H1 (cell line): ENCODE results near the gene LYPD6B. TPM values are rescaled to one million over a fixed set of nuclear protein-coding genes. Genes with fewer than 3 reads are reported as not detected.

Source experiments
- CTCF ChIA-PET: fragments of 300-600 bp; sonication (Branson Sonifier 250); formaldehyde crosslinking; loops from one replicate; lab custom pipeline; 2021; ENCODE audit not compliant: partially characterized antibody; lab: Charles Lee
- POLR2A ChIA-PET: fragments of 300-600 bp; sonication (Branson Sonifier 250); formaldehyde crosslinking; loops from one replicate; lab custom pipeline; 2021; ENCODE audit warnings: inconsistent platforms; ENCODE audit not compliant: partially characterized antibody; lab: Charles Lee
- DNase-seq, 2 experiments: peaks; one replicate each; pipeline versions ENCODE4 v3.0.0 to v3.0.0-alpha.2; 2010 to 2022; ENCODE audit warnings: low spot score in 2 of 2, low read depth in 1 of 2, mixed read lengths in 1 of 2
- FAIRE-seq: peaks from 2 replicates; lab custom pipeline; 2011; peaks lifted over from hg19 to GRCh38; lab: Jason Lieb, UNC
- H2AFZ ChIP-seq: 2 replicates; pipeline ENCODE4 v1.8.1; 2012; ENCODE audit warnings: low read length, inconsistent platforms
- H2AK5ac ChIP-seq: 2 replicates; pipeline ENCODE4 v1.6.1; 2013; ENCODE audit warnings: low read depth, low read length
- H2BK120ac ChIP-seq: replicated peaks from 2 replicates; pipeline ENCODE3; 2013; ENCODE audit warnings: low read depth, low read length, inconsistent platforms
- H2BK12ac ChIP-seq: 2 replicates; pipeline ENCODE4 v1.6.1; 2013; ENCODE audit warnings: low read depth, low read length
- H2BK15ac ChIP-seq: 2 replicates; pipeline ENCODE4 v1.6.1; 2013; ENCODE audit warnings: low read length
- H2BK20ac ChIP-seq: 2 replicates; pipeline ENCODE4 v1.6.1; 2013; ENCODE audit warnings: low read length
- H2BK5ac ChIP-seq: 2 replicates; pipeline ENCODE4 v1.6.1; 2013; ENCODE audit warnings: low read depth, low read length
- H3K14ac ChIP-seq: 2 replicates; pipeline ENCODE4 v1.6.1; 2013; ENCODE audit warnings: inconsistent platforms; ENCODE audit not compliant: insufficient read length
- H3K18ac ChIP-seq: 2 replicates; pipeline ENCODE4 v1.6.1; 2013; ENCODE audit warnings: low read length; ENCODE audit errors: extremely low read depth
- H3K23ac ChIP-seq: 2 replicates; pipeline ENCODE4 v1.6.1; 2013; ENCODE audit warnings: inconsistent platforms; ENCODE audit not compliant: insufficient read length
- H3K23me2 ChIP-seq: 2 replicates; pipeline ENCODE4 v1.6.1; 2013; ENCODE audit warnings: low read depth, low read length
- H3K27ac ChIP-seq: 2 replicates; pipeline ENCODE4 v1.6.1; 2011; ENCODE audit warnings: low read depth, low read length, inconsistent platforms
- H3K27me3 ChIP-seq, 4 experiments: replicated peaks in 1 of 4; 1 replicate in 1 of 4; 2 replicates in 3 of 4; pipeline versions ENCODE4 v1.6.1 to v1.8.1; 2011 to 2013; ENCODE audit warnings: low read length in 3 of 4, mild to moderate bottlenecking in 3 of 4, inconsistent platforms in 2 of 4, mixed read lengths in 2 of 4, moderate library complexity in 1 of 4; ENCODE audit not compliant: control insufficient read depth in 3 of 4, insufficient read depth in 3 of 4; ENCODE audit errors: extremely low read depth in 1 of 4
- H3K36me3 ChIP-seq, 4 experiments: 2 replicates each; pipeline versions ENCODE4 v1.6.1 to v1.8.1; 2011 to 2013; ENCODE audit warnings: mild to moderate bottlenecking in 4 of 4, low read length in 3 of 4, moderate library complexity in 2 of 4, control low read depth in 1 of 4, inconsistent platforms in 1 of 4; ENCODE audit not compliant: insufficient read depth in 4 of 4, control insufficient read depth in 2 of 4
- H3K4ac ChIP-seq: replicated peaks from 2 replicates; pipeline ENCODE3; 2013; ENCODE audit warnings: low read length, low read depth, mixed read lengths, inconsistent platforms; ENCODE audit not compliant: insufficient read length
- H3K4me1 ChIP-seq, 4 experiments: replicated peaks in 1 of 4; 1 replicate in 1 of 4; 2 replicates in 3 of 4; pipeline versions ENCODE4 v1.6.1 to v1.8.1; 2011 to 2013; ENCODE audit warnings: low read length in 3 of 4, inconsistent platforms in 2 of 4, mixed read lengths in 1 of 4; ENCODE audit not compliant: insufficient read depth in 4 of 4, control insufficient read depth in 3 of 4
- H3K4me2 ChIP-seq, 2 experiments: 2 replicates each; pipeline versions ENCODE4 v1.6.1 to v1.8.1; 2011 to 2013; ENCODE audit warnings: low read depth in 2 of 2, low read length in 2 of 2, control low read depth in 1 of 2, inconsistent platforms in 1 of 2, mild to moderate bottlenecking in 1 of 2; ENCODE audit not compliant: insufficient read depth in 1 of 2
- H3K4me3 ChIP-seq, 4 experiments: fragments of 200-600, 300-600 bp in 1 of 4; sonication (generic), shearing (Covaris generic), sonication (Bioruptor Twin) in 1 of 4; 2 replicates each; pipeline versions ENCODE4 v1.5.1 to v1.8.1; 2011 to 2016; ENCODE audit warnings: low read length in 4 of 4, low read depth in 3 of 4, control low read depth in 2 of 4, inconsistent platforms in 2 of 4, mild to moderate bottlenecking in 2 of 4, mixed read lengths in 1 of 4, moderate library complexity in 1 of 4; ENCODE audit not compliant: insufficient read depth in 2 of 4; ENCODE audit errors: extremely low read depth in 1 of 4
- H3K56ac ChIP-seq: replicated peaks from 2 replicates; pipeline ENCODE3; 2013; ENCODE audit warnings: low read depth, mild to moderate bottlenecking, mixed read lengths, low read length, inconsistent platforms; ENCODE audit not compliant: insufficient read length
- H3K79me1 ChIP-seq: 2 replicates; pipeline ENCODE4 v1.6.1; 2013; ENCODE audit warnings: low read depth, low read length, control low read depth
- H3K79me2 ChIP-seq, 2 experiments: 2 replicates each; pipeline versions ENCODE4 v1.6.1 to v1.8.1; 2012 to 2013; ENCODE audit warnings: low read length in 2 of 2, mild to moderate bottlenecking in 2 of 2, inconsistent platforms in 1 of 2; ENCODE audit not compliant: insufficient read depth in 2 of 2, control insufficient read depth in 1 of 2
- H3K9ac ChIP-seq, 4 experiments: replicated peaks in 1 of 4; 1 replicate in 1 of 4; 2 replicates in 3 of 4; pipeline versions ENCODE4 v1.6.1 to v1.8.1; 2011 to 2013; ENCODE audit warnings: low read depth in 3 of 4, low read length in 3 of 4, control low read depth in 2 of 4, mild to moderate bottlenecking in 2 of 4, moderate library complexity in 2 of 4, inconsistent platforms in 1 of 4; ENCODE audit errors: extremely low read depth in 1 of 4
- H3K9me3 ChIP-seq, 2 experiments: 2 replicates each; pipeline versions ENCODE4 v1.6.1 to v1.8.1; 2012 to 2013; ENCODE audit warnings: mild to moderate bottlenecking in 2 of 2, moderate library complexity in 2 of 2, control low read depth in 1 of 2, inconsistent platforms in 1 of 2, low read depth in 1 of 2, low read length in 1 of 2, mixed read lengths in 1 of 2; ENCODE audit not compliant: insufficient read depth in 2 of 2
- H4K20me1 ChIP-seq, 2 experiments: replicated peaks in 1 of 2; 2 replicates each; pipeline versions ENCODE3 to v1.8.1; 2011 to 2013; ENCODE audit warnings: inconsistent platforms in 2 of 2, low read length in 2 of 2, mild to moderate bottlenecking in 1 of 2; ENCODE audit not compliant: insufficient read depth in 2 of 2, control insufficient read depth in 1 of 2
- H4K5ac ChIP-seq: 2 replicates; pipeline ENCODE4 v1.6.1; 2013; ENCODE audit warnings: low read length, low read depth, mixed read lengths, inconsistent platforms; ENCODE audit not compliant: insufficient read length
- H4K8ac ChIP-seq: 2 replicates; pipeline ENCODE4 v1.8.0; 2013; ENCODE audit warnings: mild to moderate bottlenecking, moderate library complexity, low read length, inconsistent platforms; ENCODE audit not compliant: insufficient read depth; ENCODE audit errors: extremely low read depth
- H4K91ac ChIP-seq: replicated peaks from 2 replicates; pipeline ENCODE3; 2013; ENCODE audit warnings: low read length, mixed read lengths, inconsistent platforms; ENCODE audit not compliant: insufficient read length
- BCL11A ChIP-seq, 2 experiments: IDR thresholded peaks; one replicate each; pipeline ENCODE4 v1.6.1; 2011; ENCODE audit warnings: low read depth in 2 of 2, low read length in 2 of 2, mild to moderate bottlenecking in 2 of 2
- FOSL1 ChIP-seq: IDR thresholded peaks from 2 replicates; pipeline ENCODE4 v1.6.1; 2011; ENCODE audit warnings: mild to moderate bottlenecking, low read depth, low read length, moderate library complexity; ENCODE audit not compliant: insufficient read depth
- KDM5A ChIP-seq: fragments of 200-600 bp; IDR thresholded peaks from 2 replicates; pipeline ENCODE4 v1.7.1; 2012; ENCODE audit warnings: mild to moderate bottlenecking, low read length, inconsistent platforms, mixed read lengths
- PHF8 ChIP-seq: fragments of 200-600 bp; sonication (generic); conservative IDR thresholded peaks from 2 replicates; pipeline ENCODE4 v1.7.1; 2012; ENCODE audit warnings: low read depth, mild to moderate bottlenecking, inconsistent platforms, low read length, moderate library complexity
- RBBP5 ChIP-seq: IDR thresholded peaks from 2 replicates; pipeline ENCODE4 v1.7.1; 2012; ENCODE audit warnings: low read depth, mild to moderate bottlenecking, inconsistent platforms, low read length, moderate library complexity, borderline replicate concordance
- RFX5 ChIP-seq: IDR thresholded peaks from 2 replicates; pipeline ENCODE4 v1.6.1; 2011; ENCODE audit warnings: low read depth, low read length, improper control_type of control experiment, borderline replicate concordance
- TBP ChIP-seq: IDR thresholded peaks from 2 replicates; pipeline ENCODE4 v1.6.1; 2011; ENCODE audit warnings: low read depth, low read length, improper control_type of control experiment
- WGBS, 2 experiments: shearing (Covaris generic) in 1 of 2; methylation state at CpG; one replicate each; pipeline versions ENCODE4 v1.1.6 to v1.1.7; 2013 to 2015; ENCODE audit warnings: low lambda C conversion rate in 2 of 2, mixed read lengths in 2 of 2, inconsistent platforms in 1 of 2, low coverage in 1 of 2, missing lambda C conversion rate in 1 of 2; ENCODE audit not compliant: insufficient replicate concordance in 2 of 2, insufficient coverage in 1 of 2, insufficient read length in 1 of 2; ENCODE audit errors: extremely low coverage in 1 of 2, missing lambda C conversion rate in 1 of 2; 5-methylcytosine and 5-hydroxymethylcytosine counted together
- polyA plus RNA-seq, 7 experiments: library from polyadenylated mRNA; depleted of rRNA in 3 of 7; stranded (reverse) in 5 of 7; unstranded in 2 of 7; fragments of >200 nt in 5 of 7; fragments of 200-250 nt in 2 of 7; gene quantifications; 1 replicate in 5 of 7; 2 replicates in 1 of 7; 4 replicates in 1 of 7; pipeline versions ENCODE4 v1.2.1 to v1.2.3, GENCODE V29; 2011 to 2013; ENCODE audit warnings: missing spikeins in 2 of 7, mixed read lengths in 2 of 7
- total RNA-seq: library from RNA; stranded (reverse); fragmentation: NEBNext Ultra II Directional; extraction: Animal tissue kit (Norgen Biotek cat#: 25700); gene quantifications from 2 replicates; pipeline ENCODE4 v1.2.1, GENCODE V29; 2021

Gene LYPD6B
- total and polyA plus RNA-seq, 2 of the 8 experiments (the other 6 are each of a cell fraction or from before 2014, with no cell fraction given) = 2.2 to 3.5 TPM

DNA sequence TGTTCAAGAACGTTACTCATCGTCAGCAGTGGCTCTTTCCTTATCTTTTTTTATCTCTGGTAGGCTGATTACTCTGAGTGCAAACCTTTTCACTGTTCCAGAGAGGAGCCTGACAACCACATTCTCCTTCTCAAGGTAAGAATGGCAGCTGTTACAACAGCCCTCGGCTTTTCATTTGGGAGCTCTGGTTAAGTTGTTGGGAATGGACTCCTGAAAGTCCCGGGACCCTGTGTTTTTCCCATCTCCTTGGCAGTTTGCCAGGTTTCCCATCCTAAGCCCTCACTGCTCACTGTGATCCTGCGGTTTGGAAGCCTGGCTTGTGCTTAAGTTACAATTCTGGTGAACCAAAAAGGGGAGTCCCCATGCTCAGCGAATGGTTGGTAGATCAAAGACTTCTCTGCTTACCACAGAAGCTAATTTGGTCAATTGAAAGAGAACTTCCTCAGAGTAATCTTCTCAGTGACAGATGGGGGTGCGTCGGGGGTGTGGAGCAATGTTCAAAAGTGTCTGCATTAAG is 122.3 kb downstream of the LYPD6B start:
- Histone ChIP-seq H3K18ac (no peak overlapping the region), H2BK15ac (0 out of 2 replicates have a peak overlapping the region, but pooled peaks have one; percentile 40), H2BK12ac (no peak overlapping the region), H3K23ac (no peak overlapping the region), H3K27me3 (no peaks in the 10 kb centered on the region), H4K20me1 (no peaks in the 10 kb centered on the region), H3K4me1 (peaks cover 0 to 9% (median 0%) of the 10 kb centered on the region in 4 experiments; a peak in 2 of 7 replicates), H3K56ac (no peak overlapping the region), H3K14ac (no peak overlapping the region), H3K23me2 (no peaks in the 10 kb centered on the region), H3K79me2 (no peaks in the 10 kb centered on the region), H2AFZ (no peak overlapping the region), H4K8ac (no peak overlapping the region), H3K4me2 (no peak overlapping the region), H3K9ac (no peak overlapping the region), H2BK20ac (no peak overlapping the region), H2AK5ac (no peak overlapping the region), H3K27ac (no peak overlapping the region), H4K5ac (no peak overlapping the region), H4K91ac (no peak overlapping the region), H3K4me3 (no peak overlapping the region), H2BK5ac (no peak overlapping the region), H3K79me1 (no peaks in the 10 kb centered on the region), H3K9me3 (no peaks in the 10 kb centered on the region), H3K36me3 (no peaks in the 10 kb centered on the region), H3K4ac (no peak overlapping the region), H2BK120ac (no peak overlapping the region)
- ChIA-PET POLR2A (interaction anchor here (0.7 kb wide), 1 partner anchor 152 kb away, joined by 4 read pairs; no protein-coding TSS in a partner anchor), CTCF (interaction anchor here (1.0 to 1.3 kb wide), 2 partner anchors 74 to 86 kb away, joined by 3 read pairs; no protein-coding TSS in a partner anchor)
- DNase-seq = no peak
- TF ChIP-seq BCL11A (IDR thresholded peaks at IDR 0.05; ENCODE audit: low read depth in 2 of 2, low read length in 2 of 2) (no peak), KDM5A (no peak), FOSL1 (no peak), RBBP5 (no peak), TBP (no peak), RFX5 (no peak), PHF8 (no peak)
- no peak for FAIRE-seq
- 86% methylated on average over 8 of the region's 8 CpGs; no CpG with 5 or more reads in 1 of the 2 experiments for WGBS, 2 experiments
